GM18520 (cell line): ENCODE data around the gene DEFB131B.
"Not testable (repeated sequence)": the region's sequence is repeated elsewhere in the genome, so short reads cannot be mapped to it uniquely, and the experiment has no call there.

Source experiments
- ATAC-seq: cut with Tn5 transposase; IDR thresholded peaks from one replicate; pipeline ENCODE4 v1.9.1; 2021; ENCODE audit not compliant: unreplicated experiment

The DEFB131B gene

DNA sequence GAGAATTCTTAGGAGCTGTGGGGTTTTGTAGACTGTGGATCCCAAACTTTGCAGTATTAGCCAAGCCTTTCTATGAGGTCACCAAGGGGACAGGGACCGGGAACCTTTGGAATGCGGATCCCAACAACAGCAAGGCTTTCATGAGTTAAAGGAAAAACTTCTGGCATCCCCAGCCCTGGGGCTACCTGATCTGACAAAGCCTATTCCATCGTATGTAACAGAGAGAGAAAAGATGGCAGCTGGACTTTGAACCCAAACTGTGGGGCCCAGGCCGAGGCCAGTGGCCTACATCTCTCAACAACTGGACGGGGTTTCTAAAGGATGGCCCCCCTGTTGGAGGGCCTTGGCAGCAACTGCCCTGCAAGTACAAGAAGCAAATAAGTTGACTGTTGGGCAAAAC lies 32.5 kb downstream of the DEFB131B start:
- ATAC-seq, result not testable (repeated sequence)

- ATAC-seq, result not testable (repeated sequence)
Measured at GRCh38 chr11:71911321-71911985, 33.2 kb downstream of the DEFB131B start.

- ATAC-seq, result not testable (repeated sequence)
Measured at GRCh38 chr11:71911986-71912340, 33.7 kb downstream of the DEFB131B start.

- no peak for ATAC-seq
Measured at GRCh38 chr11:71913756-71914526, 35.7 kb downstream of the DEFB131B start.

- no peak for ATAC-seq
Measured at GRCh38 chr11:71914617-71915189, 36.5 kb downstream of the DEFB131B start.

- no peak for ATAC-seq
Measured at GRCh38 chr11:71917646-71918140, 39.4 kb downstream of the DEFB131B start.

DNA sequence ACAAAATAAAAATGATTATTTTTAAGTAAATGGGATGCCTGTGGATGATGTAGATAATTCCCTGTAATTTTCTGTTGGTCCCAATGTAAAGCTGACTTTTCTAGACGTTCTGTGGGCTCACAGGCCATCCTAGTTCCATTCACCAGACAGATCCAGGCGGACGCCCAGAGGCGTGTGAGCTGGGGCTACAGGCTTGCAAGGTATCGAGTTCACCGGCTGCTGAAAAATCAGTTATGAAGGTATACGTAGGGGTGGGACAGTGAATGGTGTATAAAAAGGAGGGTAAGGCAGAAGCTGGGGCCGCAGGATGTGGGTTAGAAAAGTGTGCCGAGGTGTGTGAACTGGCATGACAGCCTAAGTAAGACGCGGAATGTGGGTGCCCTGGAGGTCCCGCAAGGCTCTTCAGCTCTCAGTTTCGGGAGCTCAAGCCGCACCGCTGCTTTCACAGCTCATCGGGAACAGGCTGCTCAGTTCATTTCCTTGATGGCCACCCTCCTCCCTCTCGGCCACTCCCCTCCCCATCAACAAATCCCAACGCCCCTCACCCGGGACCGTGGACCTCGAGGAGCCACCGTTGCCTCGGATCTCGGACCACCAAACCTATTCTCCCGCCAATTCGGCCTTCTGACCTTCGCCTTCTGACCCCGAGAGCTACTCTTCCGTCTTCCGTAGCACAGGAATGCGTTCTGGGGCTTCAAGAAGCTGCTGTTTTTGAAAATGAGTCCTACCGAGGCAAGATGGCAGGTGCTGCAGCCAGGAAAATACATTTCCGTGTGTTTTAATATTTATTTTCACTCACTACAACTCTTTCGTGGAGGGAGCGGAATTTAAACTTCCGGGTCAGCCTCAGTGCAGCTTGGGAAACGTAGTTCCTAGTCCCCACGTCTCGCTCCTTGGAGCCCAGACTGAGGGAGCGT lies 49.8 kb downstream of the DEFB131B start, which contains the start of gene XNDC1N:
Gene XNDC1N (minus strand): TSS at position 775 of the 917 bp plus-strand sequence. CDS start 5,241 bp downstream, outside the sequence.
- peak; percentile 45 for ATAC-seq

DNA sequence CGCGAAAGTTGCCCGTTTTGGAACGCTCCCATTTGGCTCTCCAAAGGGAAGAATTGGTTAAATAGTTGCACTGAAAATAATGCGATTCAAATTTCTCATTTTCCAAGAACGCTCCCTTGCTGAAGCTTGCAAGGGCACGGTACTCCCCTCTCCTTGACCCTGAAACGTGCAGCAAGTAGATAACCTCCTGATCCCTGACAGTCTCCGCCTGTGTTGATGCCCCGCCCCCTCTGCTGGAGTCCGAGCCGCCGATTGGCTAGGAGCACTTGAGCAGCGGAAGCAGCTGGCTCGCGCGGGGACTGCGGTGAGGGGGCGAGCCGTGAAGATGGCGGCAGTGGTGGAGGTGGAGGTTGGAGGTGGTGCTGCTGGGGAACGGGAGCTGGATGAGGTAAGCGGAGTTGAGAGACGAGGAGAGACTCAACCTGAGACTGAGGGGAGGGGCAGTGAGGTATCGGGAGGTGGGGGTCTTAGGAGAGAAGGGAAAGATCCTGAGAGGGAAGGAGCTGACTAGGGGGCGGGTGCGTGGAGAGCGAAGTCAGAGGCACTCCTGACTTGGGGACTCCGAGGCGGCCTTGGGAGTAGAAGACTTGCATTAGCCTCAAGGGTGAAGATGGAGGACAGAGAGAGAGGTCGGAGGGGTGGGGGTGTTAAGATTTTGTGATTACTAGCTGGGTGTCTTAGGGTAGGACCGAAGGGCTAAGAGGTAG lies 50.6 kb downstream of the DEFB131B start, which contains the start of gene RNF121:
Gene RNF121 (plus strand): TSS at position 310 of the 707 bp plus-strand sequence. CDS start 16 bp downstream, at position 326.
- ATAC-seq, result peak; percentile 68

- ATAC-seq, result no peak
Measured at GRCh38 chr11:71929491-71929890, 51.2 kb downstream of the DEFB131B start.

DNA sequence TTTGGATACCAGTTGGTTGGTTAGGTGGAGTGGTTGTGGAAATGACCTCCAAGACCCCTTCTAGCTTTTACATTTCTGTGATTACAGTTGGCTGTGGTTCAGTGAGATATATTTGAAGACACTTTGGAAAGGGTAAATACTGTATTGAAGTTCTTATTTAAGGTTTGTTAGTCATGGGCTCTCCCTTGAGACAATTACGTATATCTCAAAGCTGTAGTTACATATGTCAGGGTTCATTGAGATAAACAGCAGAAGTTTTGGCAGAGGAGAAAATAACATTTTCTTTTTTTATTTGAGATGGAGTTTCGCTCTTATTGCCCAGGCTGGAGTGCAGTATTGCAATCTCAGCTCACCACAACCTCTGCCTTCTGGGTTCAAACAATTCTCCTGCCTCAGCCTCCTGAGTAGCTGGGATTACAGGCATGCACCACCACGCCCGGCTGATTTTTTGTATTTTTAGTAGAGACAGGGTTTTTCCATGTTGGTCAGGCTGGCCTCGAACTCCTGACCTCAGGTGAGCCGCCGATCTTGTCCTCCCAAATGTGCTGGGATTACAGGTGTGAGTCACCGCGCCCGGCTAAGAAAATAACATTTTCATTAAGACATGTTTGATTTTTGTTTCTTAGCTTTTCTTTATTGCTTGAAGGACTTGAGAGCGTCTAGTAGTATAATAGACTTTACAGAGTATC lies 52.4 kb downstream of the DEFB131B start:
- ATAC-seq, result no peak

DNA sequence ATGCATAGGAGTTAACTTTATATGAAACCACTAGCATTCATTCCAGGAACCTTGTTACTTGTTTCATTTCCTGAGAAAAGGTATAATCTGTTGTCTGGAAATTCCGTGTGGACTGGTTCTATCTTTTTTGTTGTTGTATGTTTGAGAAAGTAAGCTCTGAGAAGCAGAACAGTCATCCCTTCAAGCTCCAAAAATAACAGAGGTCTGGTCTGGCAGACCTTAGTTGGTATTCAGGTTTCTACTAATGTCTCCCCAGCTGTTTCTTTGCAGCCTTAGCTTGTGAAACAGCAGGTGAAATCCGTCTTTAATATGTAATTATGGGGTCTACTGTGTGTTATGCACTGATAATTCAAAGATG lies 53.0 kb downstream of the DEFB131B start:
- ATAC-seq, result no peak

- no peak for ATAC-seq
Measured at GRCh38 chr11:71933141-71933933, 55.1 kb downstream of the DEFB131B start.
